Endothelial cell of umbilical vein (primary cell): Measurements from ENCODE around the gene PRKCZ.

ENCODE experiments used
- CTCF ChIP-seq, 2 donors: IDR thresholded peaks; 1 replicate in 1 of 2; 2 replicates in 1 of 2; pipeline ENCODE4 v1.5.1; 2011; ENCODE audit warnings: low read length in 2 of 2, mild to moderate bottlenecking in 2 of 2, moderate library complexity in 2 of 2, control low read depth in 1 of 2, inconsistent platforms in 1 of 2, low read depth in 1 of 2; ENCODE audit not compliant: insufficient read depth in 1 of 2; ENCODE audit errors: extremely low read depth in 1 of 2
- FOS ChIP-seq: IDR thresholded peaks from 2 replicates; pipeline ENCODE4 v1.6.1; 2011; ENCODE audit warnings: mild to moderate bottlenecking, low read length, moderate library complexity, borderline replicate concordance; ENCODE audit not compliant: insufficient read depth
- GATA2 ChIP-seq: IDR thresholded peaks from 2 replicates; pipeline ENCODE4 v1.7.0; 2011; ENCODE audit warnings: low read depth, mild to moderate bottlenecking, moderate library complexity, mixed read lengths, low read length; ENCODE audit not compliant: insufficient read length, insufficient read depth
- MYC ChIP-seq: IDR thresholded peaks from one replicate; pipeline ENCODE4 v1.6.1; 2011; ENCODE audit warnings: mild to moderate bottlenecking, low read depth, low read length
- POLR2A ChIP-seq: IDR thresholded peaks from 2 replicates; pipeline ENCODE4 v1.6.1; 2012; ENCODE audit warnings: low read depth, mild to moderate bottlenecking, control low read depth, low read length

GRCh38 chr1:2039251-2039650 is 11.0 kb upstream of the PRKCZ start:
- TF ChIP-seq GATA2 (no peak), FOS (no peak), CTCF (IDR thresholded peaks at IDR 0.05; ENCODE audit: extremely low read depth in 1 of 2, insufficient read depth in 1 of 2, low read depth in 1 of 2, low read length in 2 of 2) (no peak), POLR2A (no peak), MYC (no peak)
